NCI-H2196 treated with DMSO at 0.1 percent for 48 hours (cell line): ENCODE data around the gene MAB21L3.
"Not testable (repeated sequence)": the region's sequence is repeated elsewhere in the genome, so short reads cannot be mapped to it uniquely, and the experiment has no call there.

ENCODE experiments used
- DNase-seq: peaks from one replicate; lab custom pipeline; 2025; ENCODE audit not compliant: unreplicated experiment; lab: John Stamatoyannopoulos, UW

Gene MAB21L3

DNA sequence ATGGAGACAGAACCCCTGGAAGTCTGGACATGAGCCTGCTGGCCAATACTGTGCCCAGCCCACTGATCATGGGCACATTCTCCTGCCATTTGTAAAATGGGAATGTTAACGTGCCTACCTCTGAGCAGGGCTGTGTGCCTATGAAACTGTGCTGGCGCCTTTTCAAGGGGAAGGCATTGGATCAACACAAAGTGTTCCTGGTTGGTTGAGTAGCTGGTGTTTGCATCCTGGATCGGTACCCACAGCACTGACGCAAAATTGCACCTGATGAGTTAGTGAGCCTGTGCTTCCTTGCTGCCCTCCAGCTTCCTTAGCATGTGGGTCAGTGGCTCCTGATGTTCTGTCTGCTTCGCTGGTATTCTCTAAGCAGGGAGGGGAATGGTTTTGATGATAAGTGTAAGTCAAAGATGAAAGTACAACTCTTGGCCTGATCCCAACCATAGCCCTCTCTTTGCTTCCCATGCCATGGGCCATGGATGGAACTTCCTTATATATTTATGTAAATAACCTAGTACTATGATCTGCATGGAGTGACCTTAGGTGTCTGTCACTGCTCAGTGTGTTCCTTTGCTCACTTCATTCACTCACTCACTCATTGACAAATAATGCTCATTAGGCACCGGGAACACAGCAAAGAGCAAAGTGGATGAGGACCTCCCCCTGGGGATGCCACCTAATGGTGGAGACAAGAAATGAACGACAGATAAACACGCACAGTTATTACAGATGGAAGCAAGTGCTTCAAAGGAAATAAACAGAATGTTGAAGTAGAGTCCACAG, 22.7 kb downstream of the MAB21L3 start:
- no peak for DNase-seq

DNA sequence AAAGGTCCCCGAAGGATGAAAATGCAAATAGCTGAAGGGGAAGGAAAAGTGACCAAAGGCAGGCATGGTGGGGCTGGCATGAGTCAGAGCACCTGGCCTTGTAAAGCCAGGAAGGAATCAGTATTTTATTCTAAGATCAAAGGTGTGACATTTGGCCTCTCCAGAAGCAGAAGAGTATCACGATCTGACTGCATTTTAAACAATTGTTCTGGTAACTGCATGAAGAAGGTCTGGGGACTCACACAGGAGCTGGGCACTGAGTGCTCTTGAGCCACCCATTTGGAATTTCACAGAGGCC, 23.2 kb downstream of the MAB21L3 start:
- DNase-seq = no peak

DNA sequence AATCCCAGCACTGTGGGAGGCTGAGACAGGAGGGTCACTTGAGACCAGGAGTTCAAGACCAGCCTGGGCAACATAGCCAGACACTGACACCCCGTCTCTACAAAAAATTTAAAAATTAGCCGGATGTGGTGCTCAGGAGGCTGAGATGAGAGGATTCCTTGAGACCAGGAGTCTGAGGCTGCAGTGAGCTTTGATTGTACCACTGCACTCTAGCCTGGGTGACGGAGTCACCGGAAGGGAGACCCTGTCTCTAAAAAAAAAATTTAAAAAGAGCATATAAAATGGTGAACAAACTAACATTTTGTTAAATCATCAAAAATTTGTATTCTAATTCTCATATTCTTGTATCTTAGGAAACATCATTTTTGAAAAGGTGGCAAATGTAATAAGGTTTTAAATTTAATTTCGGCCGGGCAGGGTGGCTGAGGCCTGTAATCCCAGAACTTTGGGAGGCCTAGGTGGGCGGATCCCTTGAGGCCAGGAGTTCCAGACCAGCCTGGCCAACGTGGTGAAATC, 27.1 kb downstream of the MAB21L3 start:
- no peak for DNase-seq

GRCh38 chr1:116139592-116140134, 28.5 kb downstream of the MAB21L3 start:
- no peak for DNase-seq

DNA sequence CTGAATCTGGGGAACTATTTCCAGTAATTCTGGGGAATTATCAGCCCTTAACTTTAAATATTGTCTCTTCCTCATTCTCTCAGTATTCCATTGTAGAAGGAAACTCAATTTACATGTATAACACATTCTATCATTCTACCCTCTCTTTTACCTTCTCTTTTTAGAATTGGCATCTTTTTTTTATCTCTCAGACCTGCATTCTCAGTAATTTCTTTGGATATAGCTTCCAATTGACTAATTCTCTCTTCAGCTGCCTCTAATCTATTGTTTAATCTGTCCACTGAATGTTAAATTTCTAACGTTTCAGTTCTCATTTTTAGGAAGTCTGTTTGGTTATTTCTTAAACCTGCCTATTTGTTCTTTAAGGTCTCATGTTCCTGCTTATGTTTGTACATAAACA, 33.0 kb downstream of the MAB21L3 start:
- no peak for DNase-seq

GRCh38 chr1:116146447-116147113, 35.4 kb downstream of the MAB21L3 start:
- DNase-seq = not testable (repeated sequence)

- no peak for DNase-seq
Observed at GRCh38 chr1:116147114-116147510, 35.9 kb downstream of the MAB21L3 start.

GRCh38 chr1:116147972-116148371, 36.8 kb downstream of the MAB21L3 start:
- no peak for DNase-seq

- no peak for DNase-seq
Observed at GRCh38 chr1:116148967-116149366, 37.8 kb downstream of the MAB21L3 start.

DNA sequence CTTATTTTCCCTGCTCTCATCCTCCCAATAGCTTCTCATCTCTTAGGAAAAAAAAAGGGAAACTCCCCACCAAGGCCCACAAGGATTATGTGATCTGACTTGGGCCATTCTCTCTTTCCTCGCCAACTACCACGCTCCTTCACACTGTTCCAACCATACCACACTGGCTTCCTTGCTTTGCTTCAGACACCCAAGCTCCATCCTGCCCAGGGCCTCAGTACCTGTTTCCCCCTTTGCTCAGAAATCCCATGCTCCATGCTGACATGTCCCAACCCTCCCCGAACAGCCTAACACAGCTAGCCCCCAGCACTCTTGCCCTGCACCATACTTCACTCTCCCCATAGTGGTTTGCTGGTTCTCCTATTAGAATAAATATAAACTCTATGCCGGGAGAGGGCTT, 39.2 kb downstream of the MAB21L3 start:
- DNase-seq = no peak

DNA sequence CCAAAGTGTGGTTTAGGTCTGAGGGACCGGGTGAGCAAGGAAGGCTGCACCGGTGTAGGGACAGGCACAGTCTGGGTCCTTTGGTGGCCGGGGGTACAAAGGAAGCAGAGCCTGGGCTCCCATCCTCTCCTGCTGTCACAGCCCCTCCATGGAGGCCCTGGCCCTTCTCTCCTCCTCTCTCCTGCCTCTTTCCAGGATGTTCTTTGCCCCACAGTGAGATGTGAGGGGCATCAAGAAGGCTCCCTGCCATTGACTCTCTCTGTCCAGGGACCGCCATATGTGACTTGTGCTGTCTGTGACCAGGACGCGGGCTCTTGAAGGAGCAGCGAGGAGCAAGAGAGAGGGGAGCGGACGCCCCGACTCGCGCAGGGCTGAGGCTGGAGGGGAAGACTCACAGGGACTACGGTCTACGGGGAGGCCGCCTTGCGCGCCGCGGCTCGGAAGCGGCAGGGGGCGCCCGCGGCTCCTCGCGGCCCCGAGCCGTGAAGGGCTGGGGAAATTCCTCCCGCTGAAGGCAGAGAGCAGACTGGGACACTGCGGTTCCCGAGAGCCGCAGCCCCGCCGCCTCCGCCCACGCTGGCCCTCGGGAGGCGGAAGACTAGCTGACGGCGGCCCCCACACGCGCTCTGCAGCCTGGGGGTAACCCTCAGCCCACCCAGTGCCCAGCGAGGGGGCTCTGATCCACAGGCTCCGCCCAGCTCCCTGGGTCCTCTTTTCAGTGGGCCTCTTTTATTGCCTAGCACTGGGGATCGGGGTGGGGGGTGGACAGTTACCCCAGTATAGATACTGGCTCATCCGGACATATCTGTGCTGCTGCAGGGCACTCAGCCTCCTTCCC, 40.8 kb downstream of the MAB21L3 start:
- peak; percentile 50 for DNase-seq

DNA sequence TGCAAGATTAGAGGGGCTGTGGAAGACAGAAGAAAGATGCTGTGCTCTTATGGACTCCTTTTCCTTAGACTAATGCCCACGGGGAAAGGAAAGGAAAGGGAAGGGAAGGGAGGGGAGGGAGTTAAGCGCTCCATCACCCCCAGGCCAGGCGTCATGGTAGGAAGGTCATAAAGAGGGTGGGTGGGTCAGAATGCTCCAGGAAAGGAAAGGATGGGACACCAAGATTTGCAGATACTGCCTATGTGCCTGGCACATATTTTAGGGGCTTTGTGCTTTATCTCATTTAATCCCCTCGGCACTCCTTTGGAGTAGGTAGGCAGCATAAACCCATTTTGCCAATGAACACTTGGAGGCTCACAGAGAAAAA, 41.4 kb downstream of the MAB21L3 start:
- DNase-seq = no peak

- no peak for DNase-seq
Observed at GRCh38 chr1:116152950-116153691, 41.9 kb downstream of the MAB21L3 start.

DNA sequence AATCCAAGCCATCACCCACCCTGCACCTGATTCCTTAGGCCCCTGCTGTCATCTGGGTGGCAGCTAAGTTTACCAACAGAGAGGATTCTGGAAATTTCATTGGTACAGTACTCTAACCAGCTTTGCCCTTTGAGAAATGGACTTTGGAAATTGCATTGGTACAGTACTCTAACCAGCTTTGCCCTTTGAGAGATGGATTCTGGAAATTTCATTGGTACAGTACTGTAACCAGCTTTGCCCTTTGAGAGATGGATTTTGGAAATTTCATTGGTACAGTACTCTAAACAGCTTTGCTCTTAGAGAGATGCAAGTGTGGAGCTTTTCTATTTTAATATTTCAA, 42.5 kb downstream of the MAB21L3 start:
- no peak for DNase-seq

- no peak for DNase-seq
Observed at GRCh38 chr1:116154536-116154935, 43.3 kb downstream of the MAB21L3 start.

DNA sequence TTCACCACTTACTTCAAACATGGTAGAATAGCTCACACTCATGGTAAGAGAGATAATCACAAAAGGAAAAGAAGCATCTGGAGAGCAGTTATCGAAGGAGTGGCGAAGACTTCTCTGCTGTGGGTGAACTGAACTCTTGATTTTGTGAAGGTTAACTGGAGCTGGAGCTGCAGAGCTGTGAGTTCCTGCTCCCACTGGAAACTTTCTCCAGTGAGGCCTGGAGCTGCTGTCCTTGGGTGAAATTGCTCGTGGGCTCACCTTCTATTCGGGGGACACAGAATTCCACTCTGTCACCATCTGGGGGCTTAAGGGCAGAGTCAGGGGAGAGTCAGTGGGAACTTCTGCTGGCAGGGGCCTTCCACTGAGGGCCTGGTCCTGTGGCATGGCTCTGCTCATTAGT, 45.9 kb downstream of the MAB21L3 start:
- no peak for DNase-seq

DNA sequence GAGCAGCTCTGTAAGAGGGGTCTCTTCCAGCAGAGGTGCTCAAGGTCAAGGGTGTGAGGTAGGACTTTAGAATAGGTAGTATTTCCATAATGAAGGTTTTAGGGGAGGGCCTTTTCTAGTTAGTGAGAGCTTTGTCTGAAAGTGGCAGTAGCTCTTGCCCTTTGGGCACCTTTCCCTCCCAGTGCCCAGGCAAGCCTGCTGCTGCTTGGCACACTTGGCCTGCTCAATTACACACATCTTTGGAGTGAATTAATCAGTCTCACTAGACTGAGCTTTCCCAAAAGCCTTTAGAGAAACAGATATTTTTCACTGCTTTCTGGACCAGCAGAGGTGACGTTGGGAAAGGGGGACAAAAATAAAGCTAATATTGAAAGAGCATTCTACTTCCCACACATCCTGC, 48.0 kb downstream of the MAB21L3 start:
- no peak for DNase-seq

GRCh38 chr1:116159611-116160010, 48.4 kb downstream of the MAB21L3 start:
- DNase-seq = no peak

- no peak for DNase-seq
Observed at GRCh38 chr1:116161390-116161789, 50.2 kb downstream of the MAB21L3 start.

- DNase-seq = no peak
Observed at GRCh38 chr1:116161877-116162390, 50.7 kb downstream of the MAB21L3 start.

- no peak for DNase-seq
Observed at GRCh38 chr1:116163533-116163932, 52.3 kb downstream of the MAB21L3 start.
